Measurements from ENCODE around the gene ABCB1. TPM values are rescaled to one million over a fixed set of nuclear protein-coding genes. Genes with fewer than 3 reads are reported as not detected.

The ABCB1 gene
- total and polyA plus RNA-seq, 2 of the 8 experiments (the other 6 are each of a cell fraction or from before 2014, with no cell fraction given) = 0.51 to 1.2 TPM

DNA sequence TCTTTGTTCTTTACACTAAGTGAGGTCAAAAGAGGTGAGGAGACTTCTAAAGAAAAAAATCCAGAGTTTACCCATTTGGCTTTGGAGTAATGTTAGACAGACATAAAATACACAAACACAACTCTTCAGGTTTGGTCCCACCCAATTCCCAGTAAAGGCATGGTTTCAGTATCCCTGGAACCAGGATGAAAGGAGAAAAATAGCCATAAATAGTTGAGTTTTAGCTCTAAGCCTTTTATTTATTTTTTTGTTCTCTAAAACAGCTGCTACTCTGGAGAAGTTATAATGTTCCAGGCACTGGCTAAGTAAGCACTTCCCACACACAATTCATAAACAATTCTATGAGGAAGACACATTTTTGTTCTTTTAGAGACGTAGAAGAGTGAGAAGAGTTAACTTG, 4.0 kb downstream of the ABCB1 start (continued):
- TF ChIP-seq CHD7 (IDR thresholded peaks at IDR 0.05; ENCODE audit: insufficient replicate concordance, low read length) = no peak
